Activated T-helper 2 cell treated with anti-CD3 and anti-CD28 coated beads, Interferon-gamma antibody, Interleukin-2, Interleukin-4, amounts not matched to agents 10 μg/mL and 5 μg/mL and 100 μg/mL, durations not matched to agents 14 hours and 24 hours and 36 hours (primary cell): ENCODE data around the gene TFEB. TPM values are rescaled to one million over a fixed set of nuclear protein-coding genes. Genes with fewer than 3 reads are reported as not detected.

ENCODE experiments used
- DNase-seq: peaks from one replicate; pipeline ENCODE4 v3.0.0; 2021; ENCODE audit warnings: low spot score
- H3K27ac Mint-ChIP-seq: one replicate; pipeline ENCODE4 v1.8.0; 2021; ENCODE audit warnings: mixed read lengths
- H3K27me3 Mint-ChIP-seq: one replicate; pipeline ENCODE4 v1.8.0; 2021; ENCODE audit warnings: low read depth, mixed read lengths
- H3K36me3 Mint-ChIP-seq: one replicate; pipeline ENCODE4 v1.8.0; 2021; ENCODE audit warnings: low read depth, mixed read lengths
- H3K4me1 Mint-ChIP-seq: one replicate; pipeline ENCODE4 v1.8.0; 2021; ENCODE audit warnings: low read depth, mixed read lengths
- H3K4me3 Mint-ChIP-seq: one replicate; pipeline ENCODE4 v1.8.0; 2021; ENCODE audit warnings: low read depth, mild to moderate bottlenecking, moderate library complexity, mixed read lengths
- H3K9me3 Mint-ChIP-seq: one replicate; pipeline ENCODE4 v1.8.0; 2021; ENCODE audit warnings: mixed read lengths
- intact Hi-C: fragments of 100-400 bp; cut with micrococcal nuclease; formaldehyde crosslinking; loops from one replicate; pipeline ENCODE4 v1.15.1; 2023
- total RNA-seq: library from RNA; stranded (reverse); gene quantifications from 2 replicates; pipeline ENCODE4 v1.2.3, GENCODE V29; 2022

The TFEB gene
- total RNA-seq, 1 donor from 2014 or later, result 13.4 TPM

DNA sequence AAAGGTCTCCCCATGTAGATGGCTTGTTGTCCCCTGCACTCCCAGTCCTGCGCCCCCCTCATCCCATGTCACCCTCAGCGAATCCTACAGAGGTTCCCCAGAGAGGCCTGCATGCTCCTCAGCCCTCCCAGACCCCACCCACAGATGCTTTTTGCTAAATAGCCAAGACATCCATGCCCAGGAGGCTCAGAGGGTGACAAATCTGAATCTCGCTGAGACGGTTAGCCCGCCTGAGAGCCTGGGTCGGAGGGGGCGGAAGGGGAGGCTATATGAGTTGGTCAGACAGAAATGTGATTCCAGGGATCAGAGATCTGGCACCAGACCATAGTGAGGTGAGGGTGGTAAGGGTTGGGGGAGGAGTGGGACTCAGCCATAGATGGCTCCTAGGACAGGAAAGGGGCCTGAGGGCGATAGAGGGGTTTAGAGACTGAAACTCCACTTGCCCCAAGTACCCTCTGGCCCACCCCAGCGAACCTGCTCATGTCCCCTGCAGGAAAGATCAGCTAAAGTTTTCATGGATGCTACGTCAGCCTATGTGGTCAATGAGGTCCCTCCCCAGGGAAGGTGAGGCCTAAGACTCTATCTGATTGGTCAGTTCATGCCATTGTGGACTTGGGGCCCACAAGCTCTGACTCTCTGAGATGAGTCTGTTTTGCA is 33.2 kb downstream of the TFEB start:
- intact Hi-C loops, result loop anchor here (10.0 kb wide), 1 partner anchor 73 kb away; the partner anchor contains the start of gene FRS3
- peaks cover 12% of the 10 kb centered on the region for H3K4me1 Mint-ChIP-seq
- no peaks in the 10 kb centered on the region for H3K36me3 Mint-ChIP-seq

DNA sequence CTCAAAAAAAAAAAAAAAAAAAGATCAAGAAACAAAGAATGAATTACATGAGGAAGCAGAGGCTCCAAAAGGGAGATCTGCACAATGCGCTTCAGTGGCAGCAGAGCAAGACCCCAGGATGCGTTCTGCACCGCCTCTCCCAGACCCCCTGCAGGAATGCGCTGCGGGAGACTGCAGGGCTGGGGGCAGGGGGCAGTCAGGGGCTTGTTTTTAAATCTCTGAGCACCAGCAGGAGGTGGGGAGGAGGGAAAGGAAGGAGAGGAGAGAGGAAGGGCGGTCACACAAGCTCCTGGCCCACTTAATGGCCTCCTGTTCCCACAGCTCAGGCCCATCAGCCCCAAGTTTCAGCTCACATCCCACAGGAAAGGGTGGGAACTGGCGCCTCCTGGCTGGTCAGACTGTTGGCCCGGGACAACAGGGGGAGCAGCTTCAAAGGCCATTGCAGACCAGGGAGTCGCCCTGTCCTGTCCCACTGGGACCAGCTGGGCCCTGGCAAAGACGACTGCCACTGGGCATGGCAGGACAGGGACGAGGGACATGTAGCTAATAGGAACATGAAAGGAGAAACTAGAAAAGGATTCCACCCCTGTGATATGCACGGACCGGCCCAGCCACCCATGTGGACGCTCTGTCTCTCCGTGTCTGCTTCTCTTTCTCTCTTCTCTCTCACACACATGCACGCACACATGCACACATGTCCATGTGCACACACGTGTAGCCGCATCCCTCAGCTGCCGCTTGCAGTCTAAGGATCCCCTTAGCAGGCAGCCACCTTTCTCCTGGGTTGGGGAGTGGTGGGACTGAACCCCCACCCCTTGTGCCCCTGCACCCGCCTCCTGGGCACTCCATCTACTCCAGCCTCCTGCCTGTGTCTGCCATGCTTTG is 34.7 kb downstream of the TFEB start:
- intact Hi-C loops, result loop anchor here (10.0 kb wide), 1 partner anchor 74 kb away; the partner anchor contains the start of gene FRS3
- DNase-seq, result no peak
- H3K27ac Mint-ChIP-seq, result no peak overlapping the region

More for the DNA sequence above, 33.2 kb downstream of the TFEB start:
- DNase-seq, result no peak
- no peaks in the 10 kb centered on the region for H3K9me3 Mint-ChIP-seq
- no peaks in the 10 kb centered on the region for H3K27me3 Mint-ChIP-seq
- no peak overlapping the region for H3K4me3 Mint-ChIP-seq
- H3K27ac Mint-ChIP-seq, result no peak overlapping the region

DNA sequence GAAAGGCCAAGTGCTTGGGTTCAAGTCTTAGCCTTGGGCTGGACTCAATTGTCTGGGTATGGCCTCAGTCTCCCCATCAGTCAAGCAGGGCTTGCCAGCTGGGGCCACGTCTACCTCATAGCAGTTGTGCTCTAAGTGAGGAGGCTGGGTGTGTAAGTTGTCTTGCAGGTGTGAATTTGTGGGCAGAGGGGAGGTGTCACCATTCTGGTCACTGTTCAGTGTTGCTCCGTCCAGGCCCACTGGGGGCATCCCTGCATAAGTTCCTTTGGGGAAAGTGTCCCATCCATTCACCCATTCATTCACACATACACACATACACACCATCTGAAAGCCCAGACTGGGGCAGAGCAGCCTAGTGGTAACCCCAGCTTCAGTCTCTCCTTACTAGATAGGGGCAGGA is 36.3 kb downstream of the TFEB start:
- DNase-seq, result no peak
- Mint-ChIP-seq H3K4me1 (no peaks in the 10 kb centered on the region), H3K27me3 (no peaks in the 10 kb centered on the region), H3K36me3 (no peaks in the 10 kb centered on the region), H3K27ac (no peak overlapping the region), H3K9me3 (no peaks in the 10 kb centered on the region), H3K4me3 (no peak overlapping the region)
- intact Hi-C loops, result no loop called here

More for the DNA sequence above, 34.7 kb downstream of the TFEB start:
- Mint-ChIP-seq H3K4me1 (no peaks in the 10 kb centered on the region), H3K4me3 (no peak overlapping the region), H3K36me3 (no peaks in the 10 kb centered on the region), H3K27me3 (no peaks in the 10 kb centered on the region), H3K9me3 (no peaks in the 10 kb centered on the region)

DNA sequence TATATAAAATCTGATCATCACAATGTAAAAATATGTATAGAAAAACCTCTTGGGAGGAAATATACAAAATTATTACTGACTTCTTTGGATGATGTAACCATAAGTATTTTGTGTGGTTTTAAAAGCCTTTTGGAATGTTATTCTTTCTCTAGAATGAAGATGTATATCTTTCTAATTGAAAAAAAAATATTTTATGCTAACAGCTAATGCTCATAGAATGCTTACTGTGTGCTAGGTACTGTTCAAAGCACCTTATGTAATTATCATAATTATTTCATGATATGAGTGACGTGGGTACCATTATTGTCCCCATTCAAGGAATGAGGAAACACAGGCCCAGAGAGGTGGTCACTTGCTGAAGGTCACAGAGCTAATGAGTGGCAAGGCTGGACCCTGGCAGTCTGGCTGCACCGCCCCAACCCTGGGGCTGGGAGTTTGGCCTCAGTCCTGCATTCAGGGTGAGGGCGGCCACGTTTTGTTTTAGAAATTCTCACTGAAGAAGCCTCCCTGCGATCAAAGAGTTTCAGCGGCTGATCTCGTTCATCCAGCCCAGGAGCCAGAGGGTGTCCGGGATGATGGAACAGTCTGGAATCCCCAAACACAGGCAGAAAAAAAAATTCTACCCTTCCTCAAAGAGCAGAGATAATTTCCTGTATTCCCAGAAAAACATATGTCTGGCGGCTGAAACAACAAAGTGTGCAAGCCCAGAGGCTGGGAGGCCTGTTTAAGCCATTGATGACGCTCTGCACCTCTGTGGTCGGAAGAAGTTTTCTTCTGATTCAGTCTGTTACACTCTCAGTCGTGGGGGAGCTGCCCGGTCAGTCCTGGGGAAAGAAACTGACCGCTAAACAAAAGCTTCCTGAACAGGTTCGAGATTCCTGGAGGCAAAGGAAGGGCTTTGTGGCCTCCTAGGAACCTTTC is 37.3 kb downstream of the TFEB start:
- H3K4me3 Mint-ChIP-seq, result no peak overlapping the region
- H3K9me3 Mint-ChIP-seq, result no peaks in the 10 kb centered on the region
- H3K4me1 Mint-ChIP-seq, result no peaks in the 10 kb centered on the region
- H3K27me3 Mint-ChIP-seq, result no peaks in the 10 kb centered on the region
- intact Hi-C loops, result no loop called here
- DNase-seq, result no peak
- no peaks in the 10 kb centered on the region for H3K36me3 Mint-ChIP-seq
- no peak overlapping the region for H3K27ac Mint-ChIP-seq

DNA sequence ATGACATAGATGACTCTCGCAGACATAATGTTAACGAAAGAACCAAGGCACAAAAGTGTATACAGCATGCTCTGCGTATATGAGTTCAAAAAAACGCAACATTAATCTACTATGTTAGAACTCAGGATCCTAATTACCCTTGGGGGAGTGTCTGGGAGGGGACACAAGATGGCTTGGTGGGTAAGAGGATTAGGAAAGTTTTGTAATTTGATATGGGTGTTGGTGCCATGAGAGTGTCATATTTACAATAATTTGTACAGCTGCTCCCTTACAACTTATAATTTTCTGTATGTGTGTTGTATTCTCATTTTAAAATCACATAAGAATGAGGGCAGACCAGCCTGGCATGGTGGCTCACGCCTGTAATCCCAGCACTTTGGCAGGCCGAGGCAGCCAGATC is 38.6 kb downstream of the TFEB start:
- Mint-ChIP-seq H3K27ac (no peak overlapping the region), H3K36me3 (no peaks in the 10 kb centered on the region), H3K27me3 (no peaks in the 10 kb centered on the region), H3K4me1 (no peaks in the 10 kb centered on the region), H3K4me3 (no peak overlapping the region), H3K9me3 (no peaks in the 10 kb centered on the region)
- intact Hi-C loops, result no loop called here
- DNase-seq, result no peak

DNA sequence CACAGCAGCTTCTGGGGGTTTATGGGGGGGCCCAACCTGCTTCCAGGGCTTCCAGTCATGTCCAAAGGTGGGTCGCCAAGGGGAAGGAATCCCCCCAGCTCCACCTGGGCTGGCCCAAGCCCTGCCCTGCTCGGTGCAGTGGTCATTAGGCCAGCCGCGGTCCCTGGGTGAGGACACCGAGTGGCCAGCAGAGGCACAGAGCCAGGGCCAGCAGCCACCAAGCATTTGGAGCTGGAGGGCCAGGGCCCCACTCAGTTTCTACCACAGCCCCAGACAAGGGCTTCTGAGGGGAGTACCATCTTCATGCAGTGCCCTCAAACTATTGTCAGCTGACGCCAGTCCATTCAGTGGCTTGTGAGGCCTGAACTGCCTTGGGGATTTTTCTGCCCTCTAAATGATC is 39.6 kb downstream of the TFEB start:
- Mint-ChIP-seq H3K4me1 (no peaks in the 10 kb centered on the region), H3K9me3 (no peaks in the 10 kb centered on the region), H3K27ac (no peak overlapping the region), H3K36me3 (no peaks in the 10 kb centered on the region), H3K4me3 (no peak overlapping the region), H3K27me3 (no peaks in the 10 kb centered on the region)
- intact Hi-C loops, result no loop called here
- no peak for DNase-seq

DNA sequence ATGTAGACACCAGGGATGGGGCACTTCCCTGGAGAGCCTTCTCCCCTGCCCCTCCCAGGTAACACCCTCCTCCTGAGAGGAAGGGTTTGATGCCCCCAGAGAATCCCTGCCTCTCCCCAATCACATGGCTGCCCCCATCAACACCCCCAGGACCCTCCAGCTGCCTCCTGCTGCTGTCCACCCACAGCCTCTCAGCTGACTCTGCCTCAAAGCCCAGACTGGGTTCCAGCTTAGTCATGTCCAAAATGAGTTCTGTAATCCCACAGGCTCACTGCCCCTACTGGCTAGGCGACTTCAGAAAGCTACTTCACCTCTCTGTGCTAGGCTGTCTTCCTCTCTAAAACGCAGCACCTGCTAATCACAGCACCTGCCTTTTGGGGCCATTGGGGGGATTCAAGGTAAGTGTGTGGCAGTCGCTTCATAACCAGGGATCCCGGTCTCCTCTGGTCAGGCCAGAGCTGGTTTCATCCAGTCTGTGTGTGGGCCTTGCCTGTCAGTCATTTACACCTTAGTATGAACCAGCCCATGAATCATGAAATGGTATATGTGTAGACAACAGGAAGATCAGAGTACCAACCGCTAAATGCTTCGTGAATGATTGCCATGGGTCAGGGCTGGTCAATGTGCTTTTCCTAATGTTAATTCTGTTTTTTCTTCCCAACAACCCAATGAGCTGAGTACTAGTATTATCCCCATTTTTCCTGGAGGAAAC is 40.4 kb downstream of the TFEB start:
- Mint-ChIP-seq H3K9me3 (no peaks in the 10 kb centered on the region), H3K36me3 (no peaks in the 10 kb centered on the region), H3K4me1 (no peaks in the 10 kb centered on the region), H3K27ac (no peak overlapping the region), H3K27me3 (no peaks in the 10 kb centered on the region), H3K4me3 (no peak overlapping the region)
- DNase-seq, result no peak
- intact Hi-C loops, result no loop called here

DNA sequence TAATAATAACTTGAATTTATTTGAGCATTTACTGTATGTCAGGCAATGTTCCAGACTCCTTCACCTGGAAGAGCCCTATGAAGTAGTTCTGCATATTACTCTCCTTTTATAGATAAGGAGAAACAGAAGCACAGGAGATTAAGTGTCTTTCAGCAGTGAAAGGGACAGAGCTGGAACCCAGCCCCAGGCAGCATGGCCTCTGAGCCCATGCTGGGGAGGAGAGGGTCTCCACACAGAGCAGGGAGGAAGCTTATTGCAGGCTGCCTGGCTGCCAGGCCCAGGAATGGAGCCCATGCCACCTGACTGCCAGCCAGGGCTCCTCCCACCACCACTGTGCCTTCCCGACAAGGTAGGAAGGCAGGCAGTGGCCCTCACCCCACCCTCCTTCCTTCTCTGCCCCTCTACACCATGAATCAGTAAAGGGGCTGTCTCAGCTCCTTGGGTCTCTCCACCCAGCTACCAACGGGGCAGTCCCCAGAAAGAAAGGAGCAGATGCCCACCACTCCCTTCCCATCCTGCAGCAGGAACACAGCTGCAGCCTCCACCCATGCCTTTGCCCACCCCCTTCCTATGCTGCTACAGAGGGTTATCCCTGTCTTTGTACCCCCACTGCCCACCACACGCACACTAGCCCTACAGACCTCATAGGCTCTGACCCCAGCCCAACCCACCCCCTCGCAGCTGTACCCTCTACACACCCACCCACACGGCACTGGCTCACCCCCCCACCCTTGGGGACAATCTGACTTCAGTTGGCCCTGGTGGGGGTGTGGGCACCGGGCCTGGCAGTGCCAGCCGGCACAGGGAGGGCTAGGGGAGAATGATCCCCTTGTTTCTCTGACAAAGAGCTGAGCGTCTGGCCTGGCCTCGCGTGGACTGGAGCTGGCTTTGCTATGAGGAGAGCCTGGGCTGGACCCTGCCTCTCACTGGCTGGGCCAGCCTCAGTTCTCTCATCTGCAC is 41.8 kb downstream of the TFEB start:
- no peak for DNase-seq
- Mint-ChIP-seq H3K4me1 (no peaks in the 10 kb centered on the region), H3K36me3 (no peaks in the 10 kb centered on the region), H3K9me3 (no peaks in the 10 kb centered on the region), H3K27me3 (no peaks in the 10 kb centered on the region), H3K27ac (no peak overlapping the region), H3K4me3 (no peak overlapping the region)
- intact Hi-C loops, result no loop called here

DNA sequence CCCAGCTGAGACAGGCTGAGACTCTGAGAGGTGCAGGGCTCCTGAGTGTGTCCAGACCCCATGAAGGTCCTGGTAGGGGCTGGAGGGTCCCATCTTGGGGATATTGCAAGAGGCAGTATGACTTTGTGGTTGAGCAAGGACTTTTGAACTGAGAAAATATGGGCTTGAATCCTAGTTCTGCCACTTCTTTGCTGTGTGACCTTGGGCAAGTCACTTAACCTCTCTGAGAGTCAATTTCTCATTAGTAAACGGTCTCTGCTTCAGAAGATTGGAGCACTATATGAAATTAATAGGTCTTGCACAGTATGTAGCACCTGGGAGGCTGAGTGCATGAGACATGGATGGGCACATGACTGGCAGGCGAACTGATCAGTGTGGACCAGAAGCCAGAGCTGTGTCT is 42.7 kb downstream of the TFEB start:
- Mint-ChIP-seq H3K4me1 (no peaks in the 10 kb centered on the region), H3K4me3 (no peak overlapping the region), H3K27me3 (no peaks in the 10 kb centered on the region), H3K27ac (no peak overlapping the region), H3K36me3 (no peaks in the 10 kb centered on the region), H3K9me3 (no peaks in the 10 kb centered on the region)
- intact Hi-C loops, result no loop called here
- DNase-seq, result no peak

DNA sequence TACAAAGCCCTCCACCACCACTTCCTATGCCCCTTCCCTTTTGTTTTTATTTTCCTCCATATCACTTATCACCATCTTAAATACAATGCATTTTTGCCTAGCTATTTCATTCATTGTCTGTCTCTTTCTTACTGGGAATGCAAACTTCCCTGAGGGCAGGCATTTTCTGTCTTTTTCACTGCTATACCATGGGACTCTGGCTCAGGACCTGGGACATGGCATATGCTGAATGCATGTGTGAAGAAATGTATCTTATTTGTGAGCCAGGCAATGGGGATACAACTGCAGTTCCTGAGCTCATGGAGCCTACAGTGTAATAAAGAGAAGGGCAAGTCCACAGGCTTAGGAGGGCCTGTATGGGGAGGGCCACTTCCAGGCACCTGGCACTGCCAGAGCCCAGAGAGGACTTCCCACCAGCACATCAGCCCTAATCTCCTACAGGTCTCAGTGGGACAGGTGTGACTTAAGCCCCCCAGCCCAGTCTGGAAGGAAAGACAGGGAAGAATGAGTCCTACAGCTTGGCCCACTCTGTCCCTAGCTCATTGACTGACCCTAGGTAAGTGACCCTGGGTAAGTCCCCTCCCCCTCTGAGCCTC is 43.2 kb downstream of the TFEB start:
- Mint-ChIP-seq H3K27ac (no peak overlapping the region), H3K36me3 (no peaks in the 10 kb centered on the region), H3K4me3 (no peak overlapping the region), H3K4me1 (no peaks in the 10 kb centered on the region), H3K9me3 (no peaks in the 10 kb centered on the region), H3K27me3 (no peaks in the 10 kb centered on the region)
- no peak for DNase-seq
- intact Hi-C loops, result no loop called here

DNA sequence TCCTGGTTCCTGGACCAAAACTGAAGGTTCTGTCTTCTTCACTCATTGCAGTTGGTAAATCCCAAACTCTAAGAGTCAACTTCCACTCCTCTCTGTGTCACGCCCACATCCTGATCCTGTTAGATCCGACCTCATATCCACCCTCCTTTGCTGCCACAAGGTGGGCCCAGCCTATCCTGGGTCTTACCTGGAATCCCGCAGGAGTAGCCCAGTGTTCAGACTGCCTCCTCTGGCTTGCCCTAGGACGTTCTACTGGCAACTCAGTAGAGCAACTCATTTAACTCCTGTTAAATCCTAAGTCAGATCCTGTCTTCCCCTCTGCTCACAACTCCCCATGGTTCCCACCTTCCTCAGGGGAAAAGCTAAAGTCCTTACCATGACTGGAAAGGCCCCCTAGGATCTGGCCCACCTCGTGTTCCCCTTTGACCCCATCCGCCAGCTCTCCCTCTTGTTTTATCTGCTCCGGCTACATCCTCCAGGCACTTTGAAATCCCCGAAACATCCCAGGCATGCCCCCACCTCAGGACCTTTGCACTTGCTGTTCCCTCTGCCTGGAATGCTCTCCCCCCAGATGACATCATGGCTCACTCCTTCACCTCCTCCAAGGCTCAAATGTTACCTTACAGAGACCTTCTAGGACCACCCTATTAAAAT is 43.9 kb downstream of the TFEB start:
- H3K27me3 Mint-ChIP-seq, result no peaks in the 10 kb centered on the region
- no peaks in the 10 kb centered on the region for H3K9me3 Mint-ChIP-seq
- intact Hi-C loops, result no loop called here
- H3K27ac Mint-ChIP-seq, result no peak overlapping the region
- no peak for DNase-seq
- no peaks in the 10 kb centered on the region for H3K36me3 Mint-ChIP-seq
- no peak overlapping the region for H3K4me3 Mint-ChIP-seq
- no peaks in the 10 kb centered on the region for H3K4me1 Mint-ChIP-seq
